HG02938 (cell line): Measurements from ENCODE around the gene EHD4.

Experiments
- ATAC-seq: cut with Tn5 transposase; IDR thresholded peaks from one replicate; pipeline ENCODE4 v1.9.1; 2021; ENCODE audit warnings: mild to moderate bottlenecking, moderate library complexity; ENCODE audit not compliant: unreplicated experiment

Gene EHD4

DNA sequence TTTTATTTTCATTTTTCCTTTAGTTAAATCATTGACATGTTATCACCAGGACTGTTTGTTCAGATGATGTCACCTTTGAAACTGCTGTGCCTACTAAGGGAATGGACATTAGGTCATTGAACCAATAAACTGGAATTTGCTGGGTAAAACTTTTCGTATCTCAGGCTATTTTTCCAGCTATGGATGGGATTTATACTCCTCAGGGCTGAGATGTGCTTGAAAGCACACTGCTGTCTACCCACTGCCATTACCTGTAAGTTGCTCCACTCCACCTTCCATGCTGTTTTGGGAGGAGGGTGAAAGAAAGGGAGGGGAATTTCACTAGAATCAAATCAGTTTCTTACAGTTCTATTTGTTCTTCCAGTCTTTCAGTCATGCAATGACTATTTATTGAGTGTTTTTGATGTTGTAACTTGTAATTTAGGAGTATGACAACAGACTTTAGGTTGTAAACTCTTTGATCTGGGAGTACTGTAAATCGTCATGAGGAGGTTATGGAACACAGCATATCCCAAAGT is 11.3 kb downstream of the EHD4 start:
- ATAC-seq, result no peak

DNA sequence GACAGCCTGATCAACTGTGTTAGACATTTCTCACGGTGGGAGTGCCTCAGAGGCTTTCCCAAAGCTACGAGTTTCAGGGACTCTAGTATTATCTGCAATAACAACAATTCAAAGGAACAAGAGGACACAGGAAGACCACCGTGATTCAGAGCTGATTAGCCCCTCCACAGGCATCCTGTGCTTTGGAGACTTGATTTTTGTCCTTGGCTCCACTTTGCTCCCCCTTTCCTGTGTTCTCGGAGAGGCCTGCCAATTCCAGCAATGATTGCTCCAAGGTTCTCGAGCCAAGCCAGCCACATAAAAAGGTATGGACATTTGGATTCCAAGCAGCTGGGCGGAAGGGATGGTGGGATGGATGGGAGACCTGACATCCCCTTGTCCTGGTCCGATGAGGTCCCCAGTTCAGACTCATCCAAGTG is 14.3 kb downstream of the EHD4 start:
- ATAC-seq, result no peak

DNA sequence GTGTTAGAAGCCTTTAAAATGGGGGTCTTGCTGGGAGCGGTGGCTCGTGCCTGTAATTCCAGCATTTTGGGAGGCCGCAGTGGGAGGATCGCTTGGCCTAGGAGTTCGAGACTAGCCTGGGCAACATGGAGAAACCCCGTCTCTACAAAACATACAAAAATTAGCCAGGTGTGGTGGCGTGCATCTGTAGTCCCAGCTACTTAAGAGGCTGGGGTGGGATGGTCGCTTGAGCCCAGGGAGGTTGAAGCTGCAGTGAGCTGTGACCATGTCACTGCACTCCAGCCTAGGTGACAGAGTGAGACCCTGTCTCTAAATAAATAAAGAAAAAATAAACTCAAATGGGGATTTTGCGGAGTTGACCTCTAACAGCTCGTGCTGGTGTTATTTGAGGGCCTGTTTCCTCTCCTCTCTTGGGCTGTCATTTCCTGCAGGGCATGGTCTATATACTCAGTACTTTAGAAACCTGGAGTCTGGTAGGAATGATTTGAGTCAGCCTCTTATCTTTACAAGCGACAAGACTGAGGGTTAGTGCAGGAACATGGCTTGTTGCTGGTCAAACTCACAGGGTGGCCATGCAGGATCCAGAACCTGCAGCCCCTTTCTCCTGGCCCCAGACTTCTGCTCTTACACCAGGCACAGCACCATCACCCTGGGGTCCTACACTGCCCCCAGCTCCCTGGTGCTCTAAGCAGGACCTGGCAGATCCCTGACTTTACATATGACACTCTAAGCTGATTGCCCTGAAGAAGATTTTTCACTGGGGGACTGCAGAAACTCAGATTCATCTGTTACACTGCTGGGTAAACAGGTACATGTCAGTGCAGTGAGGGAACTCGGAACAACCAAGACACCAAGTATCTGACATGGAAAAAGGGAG is 15.1 kb downstream of the EHD4 start:
- ATAC-seq, result peak; percentile 68

DNA sequence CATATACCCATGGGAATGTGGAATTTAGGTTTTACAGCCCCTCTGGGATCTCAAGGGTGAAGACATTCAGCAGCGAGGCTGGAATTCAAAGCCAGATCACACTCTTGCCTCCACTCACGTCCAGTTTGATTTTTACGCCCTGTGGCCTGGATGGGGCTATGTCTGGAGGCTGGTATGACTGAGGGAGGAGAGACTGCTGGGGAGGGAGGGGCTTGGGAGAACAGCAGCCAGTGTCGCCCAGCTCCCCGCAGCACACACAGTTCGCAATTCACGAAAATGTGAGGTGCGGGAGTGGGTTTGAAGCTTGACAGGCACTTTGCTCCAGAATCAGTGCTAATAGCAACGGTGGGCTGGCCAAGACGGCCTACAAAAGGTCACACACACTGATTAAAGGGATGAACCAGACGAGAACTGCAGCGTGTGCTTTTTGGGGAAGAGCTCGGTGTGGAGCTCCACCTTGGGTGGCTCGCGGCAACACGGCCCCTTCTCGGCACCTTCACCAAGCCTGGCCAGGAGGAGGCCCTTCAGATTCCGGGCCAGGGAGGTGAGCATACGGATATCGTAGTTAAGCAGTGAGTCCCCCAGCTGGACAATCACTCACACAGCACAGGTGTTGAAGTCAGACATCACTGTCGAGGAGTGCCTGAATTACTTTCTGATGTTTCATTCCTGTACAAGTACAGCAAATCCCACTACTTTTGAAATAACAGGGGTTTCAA is 16.4 kb downstream of the EHD4 start:
- no peak for ATAC-seq

DNA sequence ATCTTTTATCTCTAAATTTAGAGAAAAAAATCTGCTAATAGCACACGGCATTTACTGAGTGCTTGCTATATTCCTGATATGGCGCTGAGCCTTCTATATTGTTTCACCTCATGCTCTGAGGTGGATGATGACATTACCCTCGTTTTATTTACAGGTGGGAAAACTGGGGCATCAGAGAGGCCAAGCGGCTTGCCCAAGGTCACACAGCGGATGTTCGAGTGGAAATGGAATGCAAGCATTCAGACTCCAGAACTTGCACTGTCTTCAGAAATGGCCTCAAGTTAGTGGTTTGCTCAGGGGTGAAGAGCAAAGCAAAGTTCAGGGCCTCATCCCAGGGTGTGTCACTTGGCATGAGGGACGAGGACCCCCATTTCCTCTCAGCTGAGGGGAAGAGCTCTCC is 17.3 kb downstream of the EHD4 start:
- no peak for ATAC-seq

DNA sequence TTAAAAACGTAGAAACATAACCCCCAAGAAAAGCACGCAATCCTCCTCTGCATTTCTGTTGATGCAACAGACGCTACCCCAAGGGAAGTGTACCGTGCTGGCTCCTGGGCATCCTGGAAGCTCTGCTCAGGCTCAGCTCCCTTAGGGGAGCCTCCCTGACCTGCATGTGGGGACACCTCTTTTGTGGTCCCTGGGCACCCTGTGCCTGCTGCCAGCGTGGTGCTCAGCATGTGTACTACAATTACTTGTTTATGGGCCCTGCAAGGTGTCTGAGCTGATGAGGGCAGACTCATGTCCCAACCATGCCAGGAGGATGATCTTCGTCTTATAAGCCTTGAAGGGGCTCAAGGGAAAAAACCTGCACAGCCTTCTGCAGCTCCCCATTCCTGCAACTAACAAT is 18.3 kb downstream of the EHD4 start:
- no peak for ATAC-seq

DNA sequence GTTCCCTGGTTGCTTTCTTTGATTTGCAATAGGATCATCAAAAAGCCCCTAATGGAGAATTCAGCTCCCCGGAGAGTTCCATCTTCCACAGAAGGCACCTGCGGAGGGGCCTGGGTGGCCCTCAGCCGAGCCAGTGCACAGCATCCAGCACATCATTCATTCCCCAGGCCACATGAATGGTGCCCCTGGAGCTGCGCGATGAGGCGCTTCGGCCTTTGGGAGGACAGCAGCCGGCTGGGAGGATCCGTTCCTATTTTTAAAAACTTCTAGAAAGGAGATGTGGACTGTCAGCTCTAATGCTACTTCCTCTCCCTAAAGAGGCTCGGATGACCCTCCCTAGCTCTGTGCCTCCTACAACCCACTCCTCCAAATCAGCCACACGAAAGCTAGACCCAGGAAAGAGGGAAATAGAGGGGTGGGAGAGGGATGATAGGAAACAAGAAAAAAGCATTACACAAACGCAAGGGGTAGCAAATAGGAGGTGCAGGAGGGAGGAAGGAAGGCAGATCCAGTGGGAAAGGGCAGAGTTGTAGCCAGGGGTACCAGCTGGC is 20.3 kb downstream of the EHD4 start:
- no peak for ATAC-seq

DNA sequence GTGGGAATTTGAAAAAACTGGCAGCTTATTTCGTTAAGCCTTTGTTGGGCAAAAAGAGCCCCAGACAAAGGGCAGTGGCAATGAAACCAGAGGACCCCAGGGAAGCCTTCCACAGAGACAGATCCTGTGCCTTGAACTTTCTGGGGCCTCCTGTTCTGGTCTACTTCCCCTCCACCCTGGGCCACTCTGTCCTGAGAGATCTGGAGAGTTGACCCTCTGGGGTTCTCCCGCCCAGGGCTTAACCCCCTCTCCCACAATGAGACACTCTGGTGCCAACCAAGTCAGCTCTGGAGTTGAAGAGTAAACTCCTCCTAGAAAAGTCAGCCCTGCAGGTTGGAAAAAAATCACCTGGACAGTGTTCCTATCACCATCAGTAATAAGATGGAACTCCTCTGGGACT is 20.8 kb downstream of the EHD4 start:
- no peak for ATAC-seq

DNA sequence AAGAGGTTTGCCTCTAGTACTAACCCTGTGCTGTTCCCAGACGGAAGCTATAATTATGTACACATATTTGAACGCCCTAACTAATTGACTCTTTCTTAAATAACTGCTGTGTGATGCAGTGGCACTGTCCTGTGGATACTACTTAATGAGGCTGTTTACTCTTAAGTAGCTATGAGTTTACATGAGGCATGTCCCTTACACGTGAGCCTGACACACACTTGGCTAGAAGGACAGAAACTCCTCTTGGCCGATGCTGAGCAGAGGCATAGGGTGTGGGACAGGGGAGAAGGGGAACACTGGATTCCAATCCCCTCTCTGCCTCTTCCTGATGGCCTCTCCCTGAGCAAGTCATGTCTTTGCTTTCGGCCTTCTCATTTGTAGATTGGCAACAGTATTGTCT is 21.9 kb downstream of the EHD4 start:
- no peak for ATAC-seq

DNA sequence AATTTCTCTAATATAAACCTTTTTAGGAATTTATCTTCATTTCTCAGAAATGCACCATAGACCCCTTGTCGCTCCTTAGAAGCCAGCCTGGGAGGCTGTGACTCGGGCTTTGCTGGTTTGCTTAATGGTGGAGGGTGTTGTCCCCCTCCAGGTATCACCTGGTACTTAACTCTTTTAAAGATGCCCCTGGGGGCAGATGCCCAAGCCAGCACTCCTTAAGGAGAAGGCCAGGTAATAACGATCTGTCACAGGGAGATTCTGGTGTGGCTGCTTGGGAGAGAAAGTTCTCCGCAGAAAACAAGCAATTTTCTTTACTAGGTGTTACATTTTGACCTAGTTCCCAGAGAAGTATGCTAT is 22.3 kb downstream of the EHD4 start:
- no peak for ATAC-seq

DNA sequence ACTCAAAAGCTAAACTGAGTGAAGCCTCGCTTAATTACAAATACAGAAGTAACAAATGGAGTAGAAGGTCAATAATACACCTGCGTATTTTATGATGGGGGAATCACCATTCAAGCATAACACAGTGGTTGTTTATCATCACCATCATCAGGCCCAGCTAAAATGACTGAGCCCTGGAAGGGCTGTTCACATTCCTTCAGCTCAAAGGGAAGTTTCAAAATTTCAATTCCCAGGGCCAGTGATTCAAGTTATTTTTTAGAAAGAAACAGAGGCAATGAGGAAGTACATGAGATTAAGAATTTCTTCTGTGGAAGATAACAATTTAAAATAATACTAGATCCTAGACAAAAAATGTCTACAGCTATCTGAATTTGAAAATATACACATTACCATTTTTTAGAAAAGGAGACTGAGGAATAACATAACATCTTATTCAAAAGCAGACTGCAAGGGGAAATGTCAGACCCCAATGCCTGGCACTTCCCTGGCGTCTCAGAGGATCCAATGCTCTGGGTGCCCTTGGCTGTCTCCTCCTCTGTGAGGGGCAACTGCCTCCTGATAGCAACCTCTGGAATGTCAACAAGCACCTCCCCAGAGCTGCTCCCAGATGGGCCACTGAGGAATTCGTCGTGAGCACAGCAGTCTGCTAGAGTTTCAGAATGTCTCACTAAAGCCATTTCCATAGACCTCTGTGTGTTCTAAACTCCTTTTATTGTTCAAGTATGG is 22.8 kb downstream of the EHD4 start:
- ATAC-seq, result no peak

DNA sequence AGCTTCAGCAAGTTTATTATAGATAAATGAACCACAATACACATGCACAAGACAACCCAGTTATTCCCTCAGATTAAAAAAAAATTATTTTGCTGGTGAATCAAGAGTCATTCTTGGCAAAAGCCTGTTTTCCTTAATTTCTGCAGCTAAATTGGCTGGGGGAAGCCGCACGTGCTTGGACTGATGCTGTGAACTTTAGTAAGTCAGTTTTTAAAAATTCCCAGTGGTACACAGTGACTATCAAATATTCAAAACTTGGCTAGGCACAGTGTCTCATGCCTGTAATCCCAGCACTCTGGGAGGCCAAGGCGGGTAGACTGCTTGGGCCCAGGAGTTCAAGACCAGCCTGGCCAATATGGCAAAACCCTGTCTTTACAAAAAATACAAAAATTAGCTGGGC is 23.9 kb downstream of the EHD4 start:
- ATAC-seq, result no peak

DNA sequence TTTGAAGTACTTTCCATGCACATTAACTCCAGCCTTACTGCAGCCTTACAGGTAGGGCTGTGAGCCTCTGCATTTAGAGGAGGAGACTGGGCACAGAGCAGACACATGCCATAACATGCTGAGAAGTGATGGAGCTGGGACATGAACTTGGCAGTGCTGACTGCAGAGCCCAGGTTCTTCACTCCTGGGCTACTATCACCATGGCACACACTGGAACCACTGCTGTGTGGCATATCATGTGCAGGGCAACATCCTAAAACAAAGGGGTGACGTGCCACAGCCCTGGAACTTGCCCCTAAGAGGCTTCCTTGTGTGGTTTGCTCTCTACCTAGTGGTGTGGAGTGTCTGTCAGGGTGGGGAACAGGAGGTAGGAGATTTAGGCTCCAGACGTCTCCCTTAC is 25.4 kb downstream of the EHD4 start:
- ATAC-seq, result no peak

DNA sequence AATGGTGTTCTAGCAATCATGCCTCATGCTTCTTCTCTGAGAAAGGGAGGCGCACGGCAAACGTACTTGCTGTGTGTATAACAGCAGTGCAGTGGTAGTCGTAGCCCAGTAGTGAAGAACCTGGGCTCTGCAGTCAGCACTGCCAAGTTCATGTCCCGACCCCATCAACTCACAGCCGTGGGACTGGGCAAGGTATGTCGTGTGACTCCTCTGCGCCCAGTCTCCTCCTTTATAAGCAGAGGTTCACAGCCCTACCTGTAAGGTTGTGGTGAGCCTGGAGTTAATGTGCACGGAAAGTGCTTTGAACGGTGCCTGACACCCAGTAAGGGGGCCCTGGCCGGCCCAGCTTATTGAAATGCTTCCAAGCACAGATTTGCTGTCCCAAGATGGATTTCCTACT is 26.6 kb downstream of the EHD4 start:
- ATAC-seq, result no peak

DNA sequence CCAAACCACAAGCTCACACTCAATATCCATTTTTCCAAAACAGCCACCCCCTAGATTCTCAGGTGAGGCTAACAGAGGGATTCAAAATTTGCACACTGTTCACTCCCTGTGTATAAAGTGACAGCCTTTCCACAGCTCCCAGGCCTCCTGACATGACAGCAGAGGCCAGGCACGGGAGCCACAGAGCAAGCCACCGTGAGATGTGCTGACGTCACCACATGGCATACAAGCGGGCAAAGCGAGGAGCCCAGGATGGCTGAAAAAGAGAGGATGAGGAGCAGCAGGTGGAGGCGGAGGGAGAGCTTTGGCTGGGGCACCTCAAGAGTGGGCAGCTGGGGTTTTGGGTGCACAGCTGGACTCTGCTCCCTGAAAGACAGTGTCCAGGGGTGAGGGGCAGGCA is 27.1 kb downstream of the EHD4 start:
- no peak for ATAC-seq

DNA sequence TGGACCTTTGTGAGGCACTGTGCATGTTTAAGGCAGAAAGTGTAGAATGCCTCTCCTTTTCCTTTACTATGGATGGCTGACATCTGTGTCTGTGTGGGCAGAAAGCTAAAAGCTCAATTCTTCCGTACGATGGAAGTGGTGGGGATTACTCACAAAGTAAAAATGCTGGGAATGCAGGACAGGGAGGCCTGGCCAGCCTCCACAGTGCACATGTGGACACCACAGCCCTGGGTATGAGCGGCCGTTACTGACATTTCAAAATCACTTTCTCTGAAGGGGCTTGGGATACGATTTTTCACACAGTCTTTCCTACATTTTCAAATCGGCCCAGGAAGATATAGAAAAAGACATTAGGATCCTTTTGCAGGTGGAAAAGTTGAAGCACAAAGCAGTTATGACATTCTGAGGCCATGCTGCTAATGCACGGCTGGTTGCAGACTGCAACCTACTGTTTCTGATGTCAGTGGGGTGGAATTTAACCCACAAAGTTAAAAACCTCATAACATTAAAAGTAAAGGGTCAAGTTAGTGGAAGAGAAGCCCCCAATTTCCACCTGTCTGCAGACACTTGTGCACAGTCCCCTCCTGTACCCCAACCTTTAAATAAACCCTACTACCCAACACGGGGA is 27.9 kb downstream of the EHD4 start:
- ATAC-seq, result no peak

DNA sequence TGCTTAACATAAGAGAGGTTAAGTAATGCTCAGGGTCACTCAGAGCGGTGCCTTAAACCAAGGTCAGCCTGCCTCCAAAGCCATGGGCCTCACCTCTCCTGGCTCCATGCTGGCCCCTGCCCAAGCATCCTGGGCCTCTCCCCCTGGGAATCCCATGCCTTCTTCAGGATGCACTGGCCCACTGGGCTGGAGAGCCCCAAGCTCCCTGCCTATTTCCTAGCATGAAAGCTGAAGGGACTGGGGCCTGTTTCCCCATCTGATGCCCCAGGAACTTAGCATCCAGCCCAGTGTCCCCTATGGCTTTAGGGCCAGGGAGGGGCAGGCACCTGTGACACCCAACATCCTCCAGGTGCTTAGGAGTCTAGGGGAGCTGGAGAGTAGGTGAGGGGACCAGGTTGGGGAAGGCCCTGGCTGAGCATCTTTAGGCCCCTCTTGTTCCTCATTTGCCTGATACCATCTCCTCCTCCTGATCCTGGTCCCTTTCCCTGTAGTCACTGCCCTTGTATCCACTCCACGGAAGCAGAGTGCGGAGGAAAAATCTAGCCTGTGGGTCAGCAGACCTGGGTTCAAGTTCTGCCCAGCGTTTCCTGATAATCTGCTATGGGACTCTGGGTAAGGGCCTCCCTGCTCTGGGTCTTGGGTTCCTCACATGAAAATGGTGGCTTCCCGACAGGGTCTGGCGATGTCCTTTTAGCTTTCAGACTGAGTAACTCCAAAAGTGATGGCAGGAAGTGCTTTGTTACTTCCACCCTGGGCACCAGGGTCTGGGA is 28.6 kb downstream of the EHD4 start:
- no peak for ATAC-seq

DNA sequence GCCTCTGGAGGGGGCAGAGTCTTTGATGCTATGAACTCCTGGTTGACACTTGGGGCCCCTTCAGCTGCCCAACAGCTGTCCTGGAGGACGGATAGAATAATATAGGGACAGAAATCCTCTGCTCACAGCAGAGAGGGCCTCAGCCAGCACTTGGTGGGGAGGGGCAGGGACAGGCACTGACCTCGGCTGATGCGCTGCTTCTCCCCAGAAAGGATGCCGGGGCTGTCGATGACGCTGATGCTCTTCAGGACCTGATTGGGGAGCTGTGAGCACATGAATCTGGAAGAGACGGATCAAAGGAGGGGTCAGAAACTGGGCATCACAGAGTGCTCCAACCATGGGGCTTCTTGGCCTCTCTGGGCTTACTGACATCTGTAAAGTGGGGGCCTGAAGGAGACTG is 29.5 kb downstream of the EHD4 start:
- ATAC-seq, result no peak

DNA sequence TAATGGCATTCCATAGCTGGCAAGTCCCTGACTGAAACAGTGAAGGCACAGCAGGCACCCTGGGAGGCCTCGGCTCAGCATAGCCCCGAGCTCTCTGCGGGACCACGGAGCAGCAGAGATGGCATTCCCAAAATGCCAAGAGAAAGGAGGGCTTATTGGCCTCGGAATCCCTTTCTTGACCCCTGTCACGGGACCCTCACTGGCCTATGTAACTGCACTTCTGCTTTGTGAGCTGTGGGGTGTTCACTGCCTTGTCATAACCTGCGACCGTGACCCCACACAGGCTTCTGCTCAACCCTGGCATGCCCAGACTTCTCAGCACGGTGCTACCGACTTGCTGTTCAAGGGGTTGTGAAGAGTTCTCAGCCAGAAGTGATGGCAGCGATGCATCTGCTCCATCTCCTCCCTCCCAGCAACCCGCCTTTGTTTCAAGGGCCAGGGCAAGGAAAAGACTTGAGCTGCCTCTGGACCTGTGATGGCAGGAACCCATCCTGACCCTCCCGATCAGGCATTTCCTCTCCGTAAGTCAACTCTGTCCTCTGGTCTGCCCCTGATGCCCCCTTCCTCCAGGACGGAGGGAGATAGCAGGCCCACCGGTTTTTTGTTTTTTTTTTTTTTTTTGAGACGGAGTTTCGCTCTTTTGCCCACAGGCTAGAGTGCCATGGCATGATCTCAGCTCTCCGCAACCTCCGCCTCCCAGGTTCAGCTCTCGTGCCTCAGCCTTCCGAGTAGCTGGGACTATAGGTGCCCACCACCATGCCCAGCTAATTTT is 30.5 kb downstream of the EHD4 start:
- no peak for ATAC-seq
